Loucy (cell line): Measurements from ENCODE around the gene GPATCH2.

Experiments used
- H2AFZ ChIP-seq: fragments of 200-600 bp; sonication (generic); 2 replicates; pipeline ENCODE4 v1.6.0; 2016; ENCODE audit warnings: antibody characterized with exemption, mild to moderate bottlenecking, low read length, moderate library complexity
- H3F3A ChIP-seq: fragments of 200-600 bp; 2 replicates; pipeline ENCODE4 v1.6.0; 2016; ENCODE audit warnings: antibody characterized with exemption, low read depth, mild to moderate bottlenecking
- H3K27me3 ChIP-seq: fragments of 200-600 bp; sonication (generic); 2 replicates; pipeline ENCODE4 v1.6.1; 2014; ENCODE audit warnings: low read length, mild to moderate bottlenecking; ENCODE audit not compliant: insufficient read depth, poor library complexity, severe bottlenecking
- H3K36me3 ChIP-seq: fragments of 200-600 bp; sonication (generic); 2 replicates; pipeline ENCODE4 v1.6.1; 2016; ENCODE audit warnings: low read length; ENCODE audit not compliant: insufficient read depth
- H3K4me1 ChIP-seq: fragments of 200-600 bp; sonication (generic); 2 replicates; pipeline ENCODE4 v1.5.1; 2014; ENCODE audit warnings: low read length, mild to moderate bottlenecking; ENCODE audit not compliant: insufficient read depth, poor library complexity, severe bottlenecking
- H3K4me2 ChIP-seq: fragments of 200-600 bp; sonication (generic); 2 replicates; pipeline ENCODE4 v1.6.0; 2014; ENCODE audit warnings: antibody characterized with exemption, low read length, low read depth, mild to moderate bottlenecking; ENCODE audit not compliant: poor library complexity, severe bottlenecking
- H3K4me3 ChIP-seq: fragments of 200-600 bp; sonication (generic); 2 replicates; pipeline ENCODE4 v1.5.1; 2014; ENCODE audit warnings: low read length, mild to moderate bottlenecking, mixed read lengths; ENCODE audit not compliant: poor library complexity, severe bottlenecking
- H3K79me2 ChIP-seq: fragments of 200-600 bp; sonication (generic); 2 replicates; pipeline ENCODE4 v1.6.1; 2014; ENCODE audit warnings: low read length; ENCODE audit not compliant: insufficient read depth
- H3K9ac ChIP-seq: fragments of 200-600 bp; sonication (generic); 2 replicates; pipeline ENCODE4 v1.6.0; 2014; ENCODE audit warnings: mild to moderate bottlenecking, low read depth, low read length, moderate library complexity; ENCODE audit not compliant: poor library complexity, severe bottlenecking
- H3K9me2 ChIP-seq: fragments of 200-600 bp; sonication (generic); replicated peaks from 2 replicates; pipeline ENCODE4 v1.6.1; 2016; ENCODE audit warnings: low read depth, low read length, mixed read lengths
- H3K9me3 ChIP-seq: fragments of 200-600 bp; sonication (generic); 2 replicates; pipeline ENCODE4 v1.6.1; 2014; ENCODE audit warnings: mild to moderate bottlenecking, antibody characterized with exemption, low read length, low read depth; ENCODE audit not compliant: insufficient read depth
- H4K20me1 ChIP-seq: fragments of 200-600 bp; sonication (generic); 2 replicates; pipeline ENCODE4 v1.6.0; 2014; ENCODE audit warnings: antibody characterized with exemption, low read length, mild to moderate bottlenecking; ENCODE audit not compliant: insufficient read depth, poor library complexity, severe bottlenecking
- CTCF ChIP-seq: fragments of 200-600 bp; sonication (generic); conservative IDR thresholded peaks from 2 replicates; pipeline ENCODE4 v1.5.1; 2014; ENCODE audit warnings: mild to moderate bottlenecking, antibody characterized with exemption, low read length
- EZH2phosphoT487 ChIP-seq: fragments of 200-600 bp; IDR thresholded peaks from 2 replicates; pipeline ENCODE4 v1.6.1; 2018; ENCODE audit warnings: antibody characterized with exemption, mild to moderate bottlenecking, moderate library complexity, borderline replicate concordance

GPATCH2 gene

GRCh38 chr1:217471403-217471802, 159.5 kb downstream of the GPATCH2 start:
- H3K4me2 ChIP-seq = no peak overlapping the region
- no peak overlapping the region for H3K4me3 ChIP-seq
- H3K9ac ChIP-seq = no peak overlapping the region
- H3K79me2 ChIP-seq = no peaks in the 10 kb centered on the region
- no peaks in the 10 kb centered on the region for H3K36me3 ChIP-seq
- no peak for TF ChIP-seq EZH2phosphoT487
- TF ChIP-seq CTCF = no peak
- H4K20me1 ChIP-seq = no peaks in the 10 kb centered on the region
- no peaks in the 10 kb centered on the region for H3K27me3 ChIP-seq
- no peak overlapping the region for H2AFZ ChIP-seq
- H3K9me2 ChIP-seq = no peaks in the 10 kb centered on the region
- H3F3A ChIP-seq = no peaks in the 10 kb centered on the region
- H3K4me1 ChIP-seq = no peaks in the 10 kb centered on the region
- no peaks in the 10 kb centered on the region for H3K9me3 ChIP-seq

GRCh38 chr1:217469983-217470382, 160.9 kb downstream of the GPATCH2 start:
- Histone ChIP-seq H3K79me2 (no peaks in the 10 kb centered on the region), H3K4me1 (no peaks in the 10 kb centered on the region), H3F3A (no peaks in the 10 kb centered on the region), H4K20me1 (no peaks in the 10 kb centered on the region), H3K9ac (no peak overlapping the region), H2AFZ (no peak overlapping the region), H3K4me3 (no peak overlapping the region), H3K4me2 (no peak overlapping the region), H3K36me3 (no peaks in the 10 kb centered on the region), H3K27me3 (no peaks in the 10 kb centered on the region), H3K9me2 (no peaks in the 10 kb centered on the region), H3K9me3 (no peaks in the 10 kb centered on the region)
- TF ChIP-seq CTCF (no peak), EZH2phosphoT487 (no peak)

- Histone ChIP-seq H3K9ac (no peak overlapping the region), H3K9me3 (no peaks in the 10 kb centered on the region), H3K79me2 (no peaks in the 10 kb centered on the region), H4K20me1 (no peaks in the 10 kb centered on the region), H3K36me3 (no peaks in the 10 kb centered on the region), H3K4me3 (no peak overlapping the region), H3F3A (no peaks in the 10 kb centered on the region), H3K27me3 (no peaks in the 10 kb centered on the region), H2AFZ (no peak overlapping the region), H3K4me2 (no peak overlapping the region), H3K4me1 (no peaks in the 10 kb centered on the region), H3K9me2 (no peaks in the 10 kb centered on the region)
- TF ChIP-seq CTCF (no peak), EZH2phosphoT487 (no peak)
Observed at GRCh38 chr1:217465102-217465501, 165.8 kb downstream of the GPATCH2 start.
